Pulmonary artery endothelial cell (primary cell): Measurements from ENCODE around the gene SCGB3A1. TPM values are rescaled to one million over a fixed set of nuclear protein-coding genes. Genes with fewer than 3 reads are reported as not detected.

Source experiments
- DNase-seq: peaks from one replicate; pipeline ENCODE4 v3.0.0-alpha.2; 2011; ENCODE audit warnings: low read depth, low spot score
- total RNA-seq: library from RNA; depleted of rRNA; stranded (reverse); fragments of >200 nt; gene quantifications from 2 replicates; pipeline ENCODE4 v1.2.3, GENCODE V29; 2014

SCGB3A1 gene
- total RNA-seq, 1 donor from 2014 or later: not detected

GRCh38 chr5:180625791-180626660 is 34.7 kb upstream of the SCGB3A1 start:
- no peak for DNase-seq

GRCh38 chr5:180625125-180625790 is 34.0 kb upstream of the SCGB3A1 start:
- DNase-seq: no peak

GRCh38 chr5:180624587-180624986 is 33.3 kb upstream of the SCGB3A1 start:
- DNase-seq: no peak

DNA sequence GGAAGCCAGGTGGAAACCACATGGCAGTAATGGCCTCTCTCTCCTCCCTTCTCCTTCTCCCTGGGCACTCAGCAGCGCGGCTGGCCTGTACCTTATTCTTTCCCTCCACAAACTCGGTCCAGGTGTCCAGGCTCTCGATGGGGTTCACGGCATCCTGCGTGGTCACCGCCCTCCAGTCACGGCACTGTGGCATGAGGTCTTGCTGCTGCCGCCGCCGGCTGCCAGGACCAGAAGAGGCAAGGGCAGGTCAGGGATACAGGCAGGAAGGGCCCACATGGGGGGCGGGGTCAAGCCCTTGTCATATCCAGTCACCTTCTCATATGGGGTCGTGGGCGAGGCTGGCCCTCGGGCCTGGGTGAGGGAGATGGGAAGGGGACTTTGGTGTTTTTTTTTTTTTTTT is 32.5 kb upstream of the SCGB3A1 start:
- DNase-seq: no peak

- DNase-seq: no peak
These were observed 32.1 kb upstream of the SCGB3A1 start for GRCh38 chr5:180623411-180623834.

GRCh38 chr5:180622910-180623309 is 31.6 kb upstream of the SCGB3A1 start:
- no peak for DNase-seq

GRCh38 chr5:180621311-180621710 is 30.0 kb upstream of the SCGB3A1 start:
- no peak for DNase-seq

GRCh38 chr5:180620014-180620413 is 28.7 kb upstream of the SCGB3A1 start:
- no peak for DNase-seq

DNA sequence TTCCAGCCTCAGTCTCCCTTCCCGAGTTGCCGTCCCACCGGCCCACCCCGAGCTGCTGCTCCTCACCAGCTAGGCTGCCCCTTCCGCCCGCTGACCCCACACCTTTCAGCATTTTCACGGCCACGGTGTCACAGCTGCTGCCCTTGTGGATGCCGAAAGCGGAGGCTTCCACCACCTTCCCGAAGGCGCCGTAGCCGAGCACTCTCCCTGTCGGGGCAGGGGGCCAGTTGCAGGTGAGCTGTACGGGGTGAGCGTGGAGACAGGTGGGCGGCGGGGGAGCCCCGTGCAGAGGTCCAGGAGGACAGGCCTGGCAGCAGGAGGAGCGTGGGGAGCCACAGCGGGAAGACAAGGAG is 28.2 kb upstream of the SCGB3A1 start:
- no peak for DNase-seq

- no peak for DNase-seq
These were observed 27.7 kb upstream of the SCGB3A1 start for GRCh38 chr5:180618829-180619562.

GRCh38 chr5:180618487-180618828 is 27.2 kb upstream of the SCGB3A1 start:
- no peak for DNase-seq

DNA sequence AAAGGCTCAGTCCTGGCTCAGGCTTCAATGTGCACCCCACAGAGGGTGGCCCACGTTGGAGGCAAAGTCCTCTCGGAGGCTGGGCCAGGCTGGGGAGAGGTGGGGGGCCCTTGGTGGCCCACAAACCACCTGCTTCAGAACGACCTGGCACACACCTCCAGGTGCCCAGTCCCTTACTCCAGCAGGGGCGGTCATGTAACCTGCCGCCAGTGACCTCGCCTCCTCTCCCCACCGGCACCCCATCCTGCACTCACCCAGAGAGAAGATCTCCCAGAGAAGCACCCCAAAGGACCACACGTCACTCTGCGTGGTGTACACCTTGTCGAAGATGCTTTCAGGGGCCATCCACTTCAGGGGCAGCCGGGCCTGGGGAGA is 22.5 kb upstream of the SCGB3A1 start:
- no peak for DNase-seq

DNA sequence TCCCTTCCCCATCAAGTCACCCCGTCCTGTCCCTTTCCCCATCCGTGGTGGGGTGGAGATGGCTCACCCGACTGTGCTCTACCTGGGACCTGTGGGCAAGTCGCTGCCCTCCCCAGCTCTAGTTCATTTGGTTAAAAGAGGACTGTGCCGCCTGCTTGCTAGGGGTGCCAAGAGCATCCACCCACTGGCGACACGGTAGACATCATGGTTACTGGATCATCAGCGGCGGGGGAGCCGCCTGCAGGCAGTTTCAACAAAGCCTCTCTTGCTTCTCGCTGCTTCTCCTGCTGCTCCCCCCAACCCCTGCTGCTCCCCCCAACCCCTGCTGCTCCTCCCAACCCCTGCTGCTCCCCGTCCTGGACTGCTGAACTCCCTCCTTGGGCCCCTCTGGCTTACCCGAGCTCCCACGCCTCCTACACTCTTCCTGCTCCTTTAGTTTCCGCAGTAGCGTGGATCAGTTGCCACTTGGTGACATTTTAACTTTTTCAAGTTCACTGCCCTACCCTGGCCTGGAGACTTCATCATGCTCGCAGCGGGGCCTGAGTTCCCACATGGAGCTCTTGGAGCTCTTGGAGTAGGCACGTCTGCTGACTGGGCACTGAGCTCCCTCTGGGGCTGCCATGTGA is 22.0 kb upstream of the SCGB3A1 start:
- DNase-seq: no peak

DNA sequence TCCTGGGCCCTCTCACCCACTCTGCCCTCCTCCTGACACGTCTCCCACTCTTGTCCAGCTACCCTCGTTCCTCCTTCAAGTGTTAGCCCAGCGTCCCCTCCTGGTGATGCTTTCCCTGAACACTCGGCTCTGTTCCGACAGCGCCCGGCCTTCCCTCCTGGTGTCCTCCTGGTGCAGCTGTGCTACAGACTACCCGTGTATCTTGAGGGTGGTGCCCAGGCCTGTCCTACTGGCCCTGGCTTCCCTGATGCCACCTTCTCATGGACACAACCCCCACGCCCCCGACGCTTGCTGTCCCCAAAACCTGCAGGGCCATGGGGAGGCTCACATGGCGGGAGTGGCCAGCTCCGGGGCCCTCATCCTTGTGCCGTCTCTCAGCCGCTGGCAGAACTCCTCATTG is 21.4 kb upstream of the SCGB3A1 start:
- DNase-seq: no peak

DNA sequence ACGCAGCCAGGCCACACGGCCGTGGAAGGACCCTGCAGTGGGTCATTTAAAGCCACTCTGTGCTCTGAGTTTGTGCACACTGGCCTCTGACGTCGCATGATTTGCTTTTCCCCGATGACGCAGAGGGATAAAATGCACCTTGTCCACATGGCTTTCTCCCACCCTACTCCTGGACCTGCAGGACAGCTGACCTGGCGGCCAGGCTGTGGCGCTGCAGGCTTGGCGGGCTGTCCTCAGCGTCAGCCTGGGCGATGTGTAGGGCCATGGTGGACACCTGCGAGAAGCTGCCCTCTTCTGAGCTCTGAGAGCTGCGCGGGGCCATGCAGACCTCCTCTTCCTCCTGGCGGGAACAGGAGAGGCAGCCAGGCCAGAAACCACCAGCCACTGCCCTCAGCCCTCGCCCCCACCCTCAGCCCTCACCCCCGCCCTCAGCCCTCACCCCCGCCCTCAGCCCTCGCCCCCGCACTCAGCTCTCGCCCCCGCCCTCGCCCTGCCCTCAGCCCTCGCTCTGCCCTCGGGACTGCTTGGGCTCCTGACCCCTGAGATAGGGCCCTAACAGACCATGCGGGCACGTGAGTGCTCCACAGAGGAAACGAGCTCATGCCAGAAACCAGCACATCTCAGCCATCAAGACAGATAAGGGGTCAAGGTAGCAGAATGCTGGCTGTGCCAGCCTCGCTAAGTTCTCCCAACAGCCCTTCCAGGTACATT is 20.0 kb upstream of the SCGB3A1 start:
- DNase-seq: no peak

DNA sequence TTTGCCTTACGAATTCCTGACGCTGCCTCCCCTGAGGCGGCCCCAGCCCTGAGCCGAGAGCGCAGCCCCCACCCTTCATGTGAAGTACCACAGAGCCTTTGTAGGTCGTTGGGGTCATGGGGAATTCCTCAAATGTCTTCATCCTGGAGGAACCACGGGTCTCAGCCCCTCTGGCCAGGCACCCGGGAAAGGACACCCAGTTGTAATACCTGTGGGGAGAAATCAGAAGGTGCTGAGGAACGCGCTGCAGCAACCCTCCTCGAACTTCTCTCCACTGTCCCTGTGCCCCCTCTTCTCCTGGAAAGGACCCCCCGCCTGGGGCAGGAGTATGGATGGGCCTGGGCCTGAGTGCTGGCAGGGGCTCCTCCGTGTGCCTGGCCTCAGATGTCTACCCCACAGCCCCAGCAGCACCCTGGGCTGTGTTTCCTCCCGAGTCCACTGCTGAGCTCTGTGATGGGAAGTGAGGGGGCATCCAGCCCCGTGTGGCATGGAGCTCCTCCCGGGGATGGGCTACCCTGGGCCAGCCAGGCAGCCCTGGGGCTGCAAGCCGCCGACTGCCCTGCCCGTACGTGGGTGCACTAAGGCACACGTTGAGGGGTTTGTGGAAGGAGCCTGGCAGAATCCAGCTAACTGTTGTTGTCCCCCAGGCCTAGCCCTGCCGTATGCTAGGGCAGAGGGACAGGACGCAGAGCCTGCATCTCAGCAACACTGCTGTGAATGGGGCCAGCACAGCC is 18.7 kb upstream of the SCGB3A1 start:
- DNase-seq: no peak

DNA sequence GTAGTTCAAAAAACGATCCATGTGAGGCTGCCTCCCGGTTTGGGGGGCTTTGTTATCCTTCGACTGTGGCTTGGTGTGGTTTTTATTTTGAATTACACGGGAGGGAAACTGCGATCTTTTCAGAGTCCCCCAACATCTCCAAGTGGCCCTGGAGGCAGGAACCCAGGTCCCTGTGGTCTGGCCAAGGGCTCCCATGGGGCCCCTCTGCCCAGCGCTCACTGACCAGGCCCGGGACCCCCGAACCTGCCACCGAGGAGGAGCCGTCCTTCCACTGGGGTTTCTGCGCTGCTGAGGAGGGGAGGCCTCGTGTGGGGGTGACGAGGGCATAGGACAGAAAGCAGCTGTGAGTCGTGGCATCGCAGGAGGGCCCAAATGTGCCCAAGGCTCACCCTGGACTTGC is 18.1 kb upstream of the SCGB3A1 start:
- no peak for DNase-seq

DNA sequence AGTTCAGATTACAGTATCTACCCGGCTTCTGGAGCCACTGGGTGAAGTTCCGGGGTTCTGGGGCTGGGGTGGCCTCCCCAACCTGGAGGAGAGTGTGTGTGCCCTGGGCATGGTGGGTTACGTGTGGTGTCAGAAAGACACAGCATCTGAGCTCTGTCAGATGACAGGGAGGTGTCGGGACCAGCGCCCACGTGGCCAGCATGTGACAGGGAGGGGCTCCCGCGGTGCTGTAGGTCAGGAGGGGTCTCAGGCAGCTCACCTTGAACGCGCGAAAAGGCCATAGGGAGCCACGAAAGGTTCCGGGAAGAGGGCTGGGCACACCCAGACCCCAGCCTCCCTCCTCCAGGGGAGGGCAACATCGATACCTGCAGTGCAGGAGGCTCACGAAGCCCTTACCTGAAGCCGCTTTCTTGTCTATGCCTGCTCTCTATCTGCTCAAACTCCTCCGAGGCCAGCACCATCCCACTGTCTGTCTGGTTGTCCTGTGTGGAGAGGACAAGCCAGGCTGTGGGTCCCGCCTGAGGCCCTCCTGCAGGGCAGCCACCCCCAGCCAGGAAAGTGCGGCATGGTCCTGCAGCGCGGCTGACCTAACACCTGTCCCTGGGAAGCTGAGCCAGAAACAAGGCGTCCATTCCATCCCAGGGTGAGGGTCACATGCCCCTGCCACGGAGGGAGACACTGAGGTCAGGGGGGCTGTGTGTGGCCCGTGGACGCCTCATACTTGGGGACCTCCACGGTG is 17.4 kb upstream of the SCGB3A1 start:
- DNase-seq: no peak

DNA sequence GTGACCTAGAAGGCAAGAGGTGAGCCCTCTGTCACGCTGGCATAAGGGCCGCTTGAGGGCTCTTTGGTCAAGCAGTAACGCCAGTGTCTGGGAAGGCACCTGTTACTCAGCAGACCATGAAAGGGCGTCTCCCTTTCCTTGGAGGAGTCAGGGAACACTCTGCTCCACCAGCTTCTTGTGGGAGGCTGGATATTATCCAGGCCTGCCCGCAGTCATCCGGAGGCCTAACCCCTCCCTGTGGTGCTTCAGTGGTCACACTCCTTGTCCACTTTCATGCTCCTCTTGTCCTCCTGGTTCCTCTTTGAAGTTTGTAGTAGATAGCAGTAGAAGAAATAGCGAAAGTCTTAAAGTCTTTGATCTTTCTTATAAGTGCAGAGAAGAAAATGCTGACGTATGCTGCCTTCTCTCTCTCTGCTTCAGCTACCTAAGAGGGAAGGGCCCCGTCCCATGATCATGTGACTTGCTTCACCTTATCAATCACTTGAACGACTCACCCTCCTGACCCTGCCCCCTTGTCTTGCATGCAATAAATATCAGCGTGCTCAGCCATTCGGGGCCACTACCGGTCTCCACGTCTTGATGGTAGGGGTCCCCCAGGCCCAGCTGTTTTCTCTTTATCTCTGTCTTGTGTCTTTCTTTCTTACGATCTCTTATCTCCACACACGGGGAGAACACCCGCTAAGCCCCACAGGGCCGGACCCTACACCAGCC is 16.7 kb upstream of the SCGB3A1 start:
- DNase-seq: no peak
